SK-N-SH (cell line): ENCODE data around the gene ROM1. TPM values are rescaled to one million over a fixed set of nuclear protein-coding genes. Genes with fewer than 3 reads are reported as not detected.
A peak's percentile ranks its signal among the peaks of the same experiment; 100 is the strongest.

ENCODE experiments used
- CTCF ChIA-PET: fragments of 300-600, 350-600 bp; formaldehyde crosslinking; extraction: SDS; loops from one replicate; lab custom pipeline; 2021; lab: Yijun Ruan, JAX
- POLR2A ChIA-PET: fragments of 350-600 bp; sonication (Branson Sonifier 250); formaldehyde crosslinking; extraction: SDS; loops from one replicate; lab custom pipeline; 2020; ENCODE audit warnings: antibody characterized with exemption, inconsistent platforms; lab: Yijun Ruan, JAX
- DNase-seq: peaks from one replicate; pipeline ENCODE4 v3.0.0; 2012
- H2AFZ ChIP-seq: fragments of 200-600 bp; sonication (generic); 2 replicates; pipeline ENCODE4 v1.8.1; 2016; ENCODE audit warnings: antibody characterized with exemption, mild to moderate bottlenecking, low read depth
- H3F3A ChIP-seq: fragments of 200-600 bp; sonication (generic); replicated peaks from 2 replicates; pipeline ENCODE3; 2016; ENCODE audit warnings: antibody characterized with exemption, mild to moderate bottlenecking; ENCODE audit not compliant: insufficient read depth
- H3K27ac ChIP-seq, 2 experiments: fragments of 200-500 bp in 1 of 2; fragments of 200-600 bp in 1 of 2; sonication (Bioruptor generic) in 1 of 2; sonication (generic), shearing (Covaris generic) in 1 of 2; 2 replicates each; pipeline versions ENCODE4 v1.5.1 to v1.6.1; 2014 to 2016; ENCODE audit warnings: low read depth in 2 of 2, inconsistent platforms in 1 of 2, low read length in 1 of 2, mild to moderate bottlenecking in 1 of 2, mixed read lengths in 1 of 2
- H3K27me3 ChIP-seq: fragments of 200-600 bp; sonication (generic), shearing (Covaris generic); 2 replicates; pipeline ENCODE4 v1.6.1; 2016; ENCODE audit warnings: mixed run types; ENCODE audit not compliant: insufficient read depth
- H3K36me3 ChIP-seq, 2 experiments: fragments of 200-500 bp in 1 of 2; fragments of 200-600 bp in 1 of 2; sonication (Bioruptor generic) in 1 of 2; sonication (generic) in 1 of 2; replicated peaks in 1 of 2; 2 replicates each; pipeline versions ENCODE3 to v1.5.1; 2014 to 2016; ENCODE audit warnings: low read length in 1 of 2, mild to moderate bottlenecking in 1 of 2; ENCODE audit not compliant: insufficient read depth in 2 of 2, control insufficient read depth in 1 of 2
- H3K4me1 ChIP-seq, 2 experiments: fragments of 200-500 bp in 1 of 2; fragments of 200-600 bp in 1 of 2; sonication (Bioruptor generic) in 1 of 2; sonication (generic), shearing (Covaris generic) in 1 of 2; 2 replicates each; pipeline versions ENCODE4 v1.5.1 to v1.6.1; 2014 to 2016; ENCODE audit warnings: low read depth in 1 of 2, low read length in 1 of 2, mixed run types in 1 of 2; ENCODE audit not compliant: insufficient read depth in 2 of 2, control insufficient read depth in 1 of 2
- H3K4me2 ChIP-seq: fragments of 200-600 bp; sonication (generic), shearing (Covaris generic); 2 replicates; pipeline ENCODE4 v1.6.1; 2017; ENCODE audit warnings: mixed run types
- H3K4me3 ChIP-seq, 2 experiments: fragments of 200-500 bp in 1 of 2; fragments of 200-600 bp in 1 of 2; sonication (Bioruptor generic) in 1 of 2; sonication (generic), shearing (Covaris generic) in 1 of 2; 2 replicates each; pipeline versions ENCODE4 v1.5.1 to v1.8.1; 2014 to 2016; ENCODE audit warnings: low read depth in 2 of 2, inconsistent platforms in 1 of 2, low read length in 1 of 2, mild to moderate bottlenecking in 1 of 2, mixed read lengths in 1 of 2, moderate library complexity in 1 of 2
- H3K79me2 ChIP-seq: fragments of 200-600 bp; sonication (generic); 2 replicates; pipeline ENCODE4 v1.8.1; 2017; ENCODE audit warnings: mild to moderate bottlenecking; ENCODE audit not compliant: insufficient read depth
- H3K9ac ChIP-seq: fragments of 200-600 bp; sonication (generic); 2 replicates; pipeline ENCODE4 v1.6.1; 2017; ENCODE audit warnings: mixed run types
- H3K9me2 ChIP-seq: fragments of 200-600 bp; sonication (generic); 2 replicates; pipeline ENCODE4 v1.6.1; 2017; ENCODE audit warnings: mixed run types
- H3K9me3 ChIP-seq: fragments of 200-600 bp; sonication (generic); 2 replicates; pipeline ENCODE4 v1.6.1; 2017; ENCODE audit warnings: mixed run types, mild to moderate bottlenecking, moderate library complexity
- H4K20me1 ChIP-seq: fragments of 200-600 bp; sonication (generic); 2 replicates; pipeline ENCODE4 v1.6.1; 2017; ENCODE audit warnings: mild to moderate bottlenecking, mixed run types; ENCODE audit not compliant: insufficient read depth
- CHD2 ChIP-seq: fragments of 150-350 bp; IDR thresholded peaks from 2 replicates; pipeline ENCODE4 v1.6.1; 2018; ENCODE audit warnings: low read length; ENCODE audit not compliant: partially characterized antibody
- EZH2phosphoT487 ChIP-seq: fragments of 200-600 bp; sonication (generic); IDR thresholded peaks from 2 replicates; pipeline ENCODE4 v1.6.1; 2017; ENCODE audit warnings: low read depth, mixed run types, mild to moderate bottlenecking, antibody characterized with exemption, moderate library complexity, borderline replicate concordance
- GABPA ChIP-seq: IDR thresholded peaks from 2 replicates; pipeline ENCODE4 v1.4.0; 2012; ENCODE audit warnings: low read depth, mild to moderate bottlenecking
- GATA2 ChIP-seq: sonication (generic); formaldehyde crosslinking; IDR thresholded peaks from 2 replicates; pipeline ENCODE4 v1.5.0; 2020; ENCODE audit warnings: mild to moderate bottlenecking, missing genetic modification reagents
- MAX ChIP-seq: IDR thresholded peaks from 2 replicates; pipeline ENCODE4 v1.4.0; 2012; ENCODE audit warnings: low read depth
- MEF2A ChIP-seq: IDR thresholded peaks from 2 replicates; pipeline ENCODE4 v1.4.0; 2012; ENCODE audit warnings: low read depth, borderline replicate concordance
- NFIC ChIP-seq: IDR thresholded peaks from 2 replicates; pipeline ENCODE4 v1.4.0; 2012; ENCODE audit warnings: borderline replicate concordance
- RCOR1 ChIP-seq: fragments of 150-350 bp; IDR thresholded peaks from 2 replicates; pipeline ENCODE4 v1.6.1; 2017; ENCODE audit warnings: antibody characterized with exemption, low read length
- REST ChIP-seq: IDR thresholded peaks from 2 replicates; pipeline ENCODE4 v1.6.1; 2012; ENCODE audit warnings: mild to moderate bottlenecking, low read depth, low read length, moderate library complexity
- RFX5 ChIP-seq: IDR thresholded peaks from 2 replicates; pipeline ENCODE4 v1.6.1; 2012; ENCODE audit warnings: mild to moderate bottlenecking, improper control_type of control experiment, low read length
- SMC3 ChIP-seq: IDR thresholded peaks from 2 replicates; pipeline ENCODE4 v1.6.1; 2012; ENCODE audit warnings: low read depth, low read length, improper control_type of control experiment
- TCF12 ChIP-seq: IDR thresholded peaks from 2 replicates; pipeline ENCODE4 v1.4.0; 2012
- USF1 ChIP-seq: IDR thresholded peaks from 2 replicates; pipeline ENCODE4 v1.4.0; 2012; ENCODE audit warnings: low read depth, borderline replicate concordance
- WGBS: methylation state at CpG from one replicate; pipeline ENCODE4 v1.1.6; 2017; ENCODE audit warnings: low lambda C conversion rate; 5-methylcytosine and 5-hydroxymethylcytosine counted together
- polyA plus RNA-seq, 3 experiments: library from polyadenylated mRNA; depleted of rRNA; stranded (reverse); fragments of >200 nt; gene quantifications; 2 replicates each; pipeline ENCODE4 v1.2.3, GENCODE V29; 2012

The ROM1 gene
- polyA plus RNA-seq, 1 of the 3 experiments (the other 2 are of a cell fraction), result 7.3 TPM

GRCh38 chr11:62565100-62565802, 47.8 kb upstream of the ROM1 start:
- Histone ChIP-seq H3K9ac (no peak overlapping the region), H3K79me2 (peaks cover 78% of the 10 kb centered on the region), H3K4me2 (no peak overlapping the region), H3K27me3 (no peaks in the 10 kb centered on the region), H3K4me3 (no peak overlapping the region), H3K27ac (peak overlapping the region in 1 of 2 experiments; percentile 15; a peak in 1 of 4 replicates), H2AFZ (no peak overlapping the region), H3K36me3 (peaks cover 54 to 66% of the 10 kb centered on the region in 2 experiments), H3K4me1 (peaks cover 2 to 8% of the 10 kb centered on the region in 2 experiments; a peak in 2 of 4 replicates), H3F3A (peaks cover 73% of the 10 kb centered on the region), H4K20me1 (peaks cover 55% of the 10 kb centered on the region)
- DNase-seq, result no peak
- 86% methylated on average over 5 of the region's 5 CpGs for WGBS
- POLR2A ChIA-PET, result interaction anchor here (1.1 to 1.6 kb wide), 2 partner anchors 9 to 116 kb away, joined by 4 to 5 read pairs; partner anchors contain the start of gene EEF1G
- TF ChIP-seq CHD2, result no peak
- TF ChIP-seq MAX, result no peak
- TF ChIP-seq MEF2A, result no peak
- TF ChIP-seq GABPA, result no peak
- TF ChIP-seq USF1, result no peak
- no peak for TF ChIP-seq SMC3
- TF ChIP-seq REST, result no peak
- no peak for TF ChIP-seq RCOR1
- no peak for TF ChIP-seq NFIC
- TF ChIP-seq TCF12, result no peak
- TF ChIP-seq EZH2phosphoT487, result no peak
- TF ChIP-seq RFX5, result no peak
- TF ChIP-seq GATA2 (CRISPR knock-in tag), result no peak
- TF ChIP-seq, all 33 proteins: peak for 0
- no peaks in the 10 kb centered on the region for H3K9me2 ChIP-seq
- H3K9me3 ChIP-seq, result no peaks in the 10 kb centered on the region
- CTCF ChIA-PET, result interaction anchor here (1.2 to 3.5 kb wide), 4 partner anchors 7 to 184 kb away, joined by 3 to 14 read pairs (median 6); no protein-coding TSS in a partner anchor
